GM21717 (cell line): Measurements from ENCODE around the gene ADORA3.

Experiments
- ATAC-seq: cut with Tn5 transposase; IDR thresholded peaks from one replicate; pipeline ENCODE4 v1.9.1; 2021; ENCODE audit warnings: mild to moderate bottlenecking, moderate library complexity; ENCODE audit not compliant: unreplicated experiment

The ADORA3 gene

DNA sequence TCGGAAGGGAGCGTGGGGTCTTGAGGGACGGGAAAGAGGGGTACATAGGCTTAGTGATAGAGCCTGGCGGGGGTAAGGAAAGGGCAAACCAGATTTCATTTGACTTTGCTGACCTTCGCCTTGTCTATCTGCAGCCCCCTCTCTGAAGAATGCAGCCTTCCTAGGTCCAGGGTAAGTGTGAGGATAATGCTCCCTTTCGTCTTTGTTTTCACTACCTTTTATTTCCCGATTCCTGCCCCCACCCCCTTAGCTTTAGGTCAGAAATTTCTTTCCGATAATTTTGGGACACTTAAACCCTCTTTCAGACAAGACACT, 53.8 kb downstream of the ADORA3 start:
- ATAC-seq: no peak
